HL-60 (cell line): ENCODE measurements around the gene NCF4.

Experiments used
- DNase-seq, 2 experiments: peaks; one replicate each; pipeline ENCODE4 v3.0.0-alpha.2; 2010 to 2020; ENCODE audit warnings: low read depth in 1 of 2, low spot score in 1 of 2
- H3K27ac ChIP-seq: fragments of 250-450 bp; sonication (Bioruptor Pico); replicated peaks from 2 replicates; pipeline ENCODE4 v1.5.1; 2020; ENCODE audit warnings: mild to moderate bottlenecking, moderate library complexity
- H3K27me3 ChIP-seq: fragments of 250-450 bp; sonication (Bioruptor Pico); 2 replicates; pipeline ENCODE4 v1.5.1; 2021; ENCODE audit warnings: mild to moderate bottlenecking, moderate library complexity; ENCODE audit not compliant: insufficient read depth, poor library complexity, severe bottlenecking
- H3K4me3 ChIP-seq: replicated peaks from 2 replicates; pipeline ENCODE4 v1.5.1; 2011; ENCODE audit warnings: mild to moderate bottlenecking, control low read depth, low read length; ENCODE audit not compliant: insufficient read depth
- GABPA ChIP-seq: IDR thresholded peaks from 2 replicates; pipeline ENCODE4 v1.6.1; 2012; ENCODE audit warnings: low read depth
- POLR2AphosphoS5 ChIP-seq: IDR thresholded peaks from 2 replicates; pipeline ENCODE4 v1.6.1; 2012; ENCODE audit warnings: low read depth
- SPI1 ChIP-seq: IDR thresholded peaks from 2 replicates; pipeline ENCODE4 v1.6.1; 2012; ENCODE audit warnings: low read depth, mild to moderate bottlenecking, borderline replicate concordance
- TF ChIP-seq, protein P1 (sequence below): IDR thresholded peaks from 2 replicates; pipeline ENCODE4 v1.6.1; 2012; ENCODE audit warnings: low read depth; ENCODE audit not compliant: insufficient replicate concordance
- TF ChIP-seq, protein P2 (sequence below): IDR thresholded peaks from one replicate; pipeline ENCODE4 v1.5.1; 2011; ENCODE audit warnings: low read length, control low read depth, inconsistent platforms; ENCODE audit not compliant: insufficient read depth

Gene NCF4

DNA sequence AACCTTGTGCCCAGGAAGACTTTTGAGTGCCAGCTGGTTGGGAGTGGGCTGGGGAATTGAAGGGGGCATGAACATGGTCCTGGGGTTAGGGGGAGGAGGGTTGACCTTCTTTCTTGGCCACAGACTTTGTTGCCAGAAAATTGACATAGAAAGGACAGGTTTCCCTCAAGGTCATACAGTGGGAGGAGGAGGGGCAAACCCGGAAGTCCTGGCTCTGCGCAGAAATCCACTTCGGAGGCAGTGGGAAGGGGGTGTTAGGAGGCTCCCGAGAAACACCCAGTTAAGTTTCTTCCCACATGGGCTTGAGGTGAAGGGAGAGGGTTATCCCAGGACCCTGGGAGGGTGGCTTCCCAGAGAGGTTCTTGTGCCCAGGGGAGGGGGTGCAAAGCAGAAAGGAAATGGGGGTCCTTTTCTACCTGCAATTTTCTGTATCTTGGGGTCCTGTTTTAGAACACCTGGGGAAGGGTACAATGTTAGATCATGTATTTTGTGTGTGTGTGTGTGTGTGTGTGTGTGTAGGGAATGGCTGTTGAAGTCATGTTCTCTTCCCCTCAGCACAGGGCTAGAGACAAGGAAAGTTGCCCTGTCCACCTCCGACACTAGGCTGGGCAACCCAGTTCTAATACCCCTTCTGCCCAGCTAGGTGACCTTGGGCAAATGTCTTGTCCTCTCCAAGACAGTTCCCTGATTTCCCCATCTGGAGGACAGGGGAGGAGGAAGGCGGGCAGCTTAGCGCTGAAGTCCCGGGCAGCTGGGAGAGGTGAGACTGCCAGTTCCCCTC lies 45.1 kb upstream of the NCF4 start:
- TF ChIP-seq GABPA (no peak), SPI1 (no peak)
- TF ChIP-seq, protein P1, sequence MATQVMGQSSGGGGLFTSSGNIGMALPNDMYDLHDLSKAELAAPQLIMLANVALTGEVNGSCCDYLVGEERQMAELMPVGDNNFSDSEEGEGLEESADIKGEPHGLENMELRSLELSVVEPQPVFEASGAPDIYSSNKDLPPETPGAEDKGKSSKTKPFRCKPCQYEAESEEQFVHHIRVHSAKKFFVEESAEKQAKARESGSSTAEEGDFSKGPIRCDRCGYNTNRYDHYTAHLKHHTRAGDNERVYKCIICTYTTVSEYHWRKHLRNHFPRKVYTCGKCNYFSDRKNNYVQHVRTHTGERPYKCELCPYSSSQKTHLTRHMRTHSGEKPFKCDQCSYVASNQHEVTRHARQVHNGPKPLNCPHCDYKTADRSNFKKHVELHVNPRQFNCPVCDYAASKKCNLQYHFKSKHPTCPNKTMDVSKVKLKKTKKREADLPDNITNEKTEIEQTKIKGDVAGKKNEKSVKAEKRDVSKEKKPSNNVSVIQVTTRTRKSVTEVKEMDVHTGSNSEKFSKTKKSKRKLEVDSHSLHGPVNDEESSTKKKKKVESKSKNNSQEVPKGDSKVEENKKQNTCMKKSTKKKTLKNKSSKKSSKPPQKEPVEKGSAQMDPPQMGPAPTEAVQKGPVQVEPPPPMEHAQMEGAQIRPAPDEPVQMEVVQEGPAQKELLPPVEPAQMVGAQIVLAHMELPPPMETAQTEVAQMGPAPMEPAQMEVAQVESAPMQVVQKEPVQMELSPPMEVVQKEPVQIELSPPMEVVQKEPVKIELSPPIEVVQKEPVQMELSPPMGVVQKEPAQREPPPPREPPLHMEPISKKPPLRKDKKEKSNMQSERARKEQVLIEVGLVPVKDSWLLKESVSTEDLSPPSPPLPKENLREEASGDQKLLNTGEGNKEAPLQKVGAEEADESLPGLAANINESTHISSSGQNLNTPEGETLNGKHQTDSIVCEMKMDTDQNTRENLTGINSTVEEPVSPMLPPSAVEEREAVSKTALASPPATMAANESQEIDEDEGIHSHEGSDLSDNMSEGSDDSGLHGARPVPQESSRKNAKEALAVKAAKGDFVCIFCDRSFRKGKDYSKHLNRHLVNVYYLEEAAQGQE: no peak
- Histone ChIP-seq H3K27ac (no peak overlapping the region), H3K27me3 (peaks cover 53% of the 10 kb centered on the region), H3K4me3 (no peak overlapping the region)
- no peak for DNase-seq

DNA sequence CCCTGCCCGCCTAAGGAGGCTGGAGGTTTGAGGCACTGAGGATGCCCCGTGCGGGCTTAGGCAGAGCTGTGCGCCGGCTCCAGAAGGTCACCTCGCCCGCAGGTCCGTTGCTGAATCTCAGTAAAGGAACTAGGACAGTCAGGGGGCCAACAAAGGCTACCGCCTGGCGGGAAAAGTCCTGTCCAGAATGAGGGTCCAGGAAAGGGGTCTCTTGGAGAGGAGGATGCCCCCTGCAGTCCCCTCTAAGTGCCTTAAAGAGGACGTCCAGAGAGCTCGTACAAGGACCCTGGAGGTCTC lies 44.5 kb upstream of the NCF4 start:
- TF ChIP-seq POLR2AphosphoS5: no peak
- TF ChIP-seq, protein P2, sequence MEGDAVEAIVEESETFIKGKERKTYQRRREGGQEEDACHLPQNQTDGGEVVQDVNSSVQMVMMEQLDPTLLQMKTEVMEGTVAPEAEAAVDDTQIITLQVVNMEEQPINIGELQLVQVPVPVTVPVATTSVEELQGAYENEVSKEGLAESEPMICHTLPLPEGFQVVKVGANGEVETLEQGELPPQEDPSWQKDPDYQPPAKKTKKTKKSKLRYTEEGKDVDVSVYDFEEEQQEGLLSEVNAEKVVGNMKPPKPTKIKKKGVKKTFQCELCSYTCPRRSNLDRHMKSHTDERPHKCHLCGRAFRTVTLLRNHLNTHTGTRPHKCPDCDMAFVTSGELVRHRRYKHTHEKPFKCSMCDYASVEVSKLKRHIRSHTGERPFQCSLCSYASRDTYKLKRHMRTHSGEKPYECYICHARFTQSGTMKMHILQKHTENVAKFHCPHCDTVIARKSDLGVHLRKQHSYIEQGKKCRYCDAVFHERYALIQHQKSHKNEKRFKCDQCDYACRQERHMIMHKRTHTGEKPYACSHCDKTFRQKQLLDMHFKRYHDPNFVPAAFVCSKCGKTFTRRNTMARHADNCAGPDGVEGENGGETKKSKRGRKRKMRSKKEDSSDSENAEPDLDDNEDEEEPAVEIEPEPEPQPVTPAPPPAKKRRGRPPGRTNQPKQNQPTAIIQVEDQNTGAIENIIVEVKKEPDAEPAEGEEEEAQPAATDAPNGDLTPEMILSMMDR: no peak
- TF ChIP-seq, protein P1: no peak
- no peak for TF ChIP-seq SPI1
- TF ChIP-seq GABPA: no peak
- peaks cover 56% of the 10 kb centered on the region for H3K27me3 ChIP-seq
- H3K27ac ChIP-seq: no peak overlapping the region
- DNase-seq: no peak
- H3K4me3 ChIP-seq: no peak overlapping the region

- TF ChIP-seq POLR2AphosphoS5 (no peak), SPI1 (no peak), GABPA (no peak)
- TF ChIP-seq, protein P2: no peak
- TF ChIP-seq, protein P1: no peak
- H3K27me3 ChIP-seq: peaks cover 56% of the 10 kb centered on the region
- H3K4me3 ChIP-seq: peak within 1 kb of the TSS; percentile 11; the same call in 1 of the 2 replicates
- no peak for DNase-seq
- H3K27ac ChIP-seq: no peak within 1 kb of the TSS
These were observed 43.9 kb upstream of the NCF4 start, which contains the start of gene PVALB for GRCh38 chr22:36816636-36817524. TSS of gene PVALB (minus strand) at chr22:36817035. CDS start at chr22:36817005, 30 bp downstream.
